ENCODE measurements around the gene C16orf87. TPM values are rescaled to one million over a fixed set of nuclear protein-coding genes. Genes with fewer than 3 reads are reported as not detected.
"Not testable (repeated sequence)": the region's sequence is repeated elsewhere in the genome, so short reads cannot be mapped to it uniquely, and the experiment has no call there.

Gene C16orf87
- total RNA-seq, 2 donors from 2014 or later, result 15.6 to 21.3 TPM

GRCh38 chr16:46796764-46797269 is 34.2 kb downstream of the C16orf87 start:
- Mint-ChIP-seq H3K36me3 (ENCODE audit: low read depth) (peaks cover 31% of the 10 kb centered on the region), H3K4me1 (no peaks in the 10 kb centered on the region), H3K27ac (no peak overlapping the region), H3K4me3 (no peak overlapping the region), H3K27me3 (no peaks in the 10 kb centered on the region), H3K9me3 (peaks cover 7% of the 10 kb centered on the region)
- no peak for ATAC-seq (replicated peaks)

- Mint-ChIP-seq H3K27ac (no peak overlapping the region), H3K27me3 (no peaks in the 10 kb centered on the region), H3K4me3 (no peak overlapping the region), H3K4me1 (no peaks in the 10 kb centered on the region), H3K36me3 (ENCODE audit: low read depth) (peaks cover 23% of the 10 kb centered on the region), H3K9me3 (peaks cover 7% of the 10 kb centered on the region)
- no peak for ATAC-seq (replicated peaks)
Observed at GRCh38 chr16:46793841-46794240, 37.1 kb downstream of the C16orf87 start.

- ATAC-seq (replicated peaks), result no peak
- no peaks in the 10 kb centered on the region for H3K27me3 Mint-ChIP-seq
- H3K36me3 Mint-ChIP-seq (ENCODE audit: low read depth), result peaks cover 4% of the 10 kb centered on the region
- H3K4me3 Mint-ChIP-seq, result peak overlapping the region; percentile 71
- H3K27ac Mint-ChIP-seq, result peak overlapping the region; percentile 12
- peaks cover 11% of the 10 kb centered on the region for H3K9me3 Mint-ChIP-seq
- H3K4me1 Mint-ChIP-seq, result peaks cover 3% of the 10 kb centered on the region
Observed at GRCh38 chr16:46790599-46791270, 40.2 kb downstream of the C16orf87 start.

- peaks cover 3% of the 10 kb centered on the region for H3K4me1 Mint-ChIP-seq
- peak overlapping the region; percentile 71 for H3K4me3 Mint-ChIP-seq
- no peaks in the 10 kb centered on the region for H3K36me3 Mint-ChIP-seq (ENCODE audit: low read depth)
- H3K9me3 Mint-ChIP-seq, result peaks cover 13% of the 10 kb centered on the region
- peak; percentile 97 for ATAC-seq (replicated peaks)
- no peaks in the 10 kb centered on the region for H3K27me3 Mint-ChIP-seq
- peak overlapping the region; percentile 12 for H3K27ac Mint-ChIP-seq
Observed at GRCh38 chr16:46789499-46790414, 41.2 kb downstream of the C16orf87 start.

GRCh38 chr16:46788891-46789474 is 42.0 kb downstream of the C16orf87 start:
- H3K27me3 Mint-ChIP-seq, result no peaks in the 10 kb centered on the region
- no peak for ATAC-seq (replicated peaks)
- peak overlapping the region; percentile 71 for H3K4me3 Mint-ChIP-seq
- no peak overlapping the region for H3K27ac Mint-ChIP-seq
- H3K4me1 Mint-ChIP-seq, result peaks cover 3% of the 10 kb centered on the region
- H3K36me3 Mint-ChIP-seq (ENCODE audit: low read depth), result no peaks in the 10 kb centered on the region
- peaks cover 10% of the 10 kb centered on the region for H3K9me3 Mint-ChIP-seq

- ATAC-seq (replicated peaks), result no peak
- H3K4me3 Mint-ChIP-seq, result no peak overlapping the region
- H3K27me3 Mint-ChIP-seq, result no peaks in the 10 kb centered on the region
- H3K36me3 Mint-ChIP-seq (ENCODE audit: low read depth), result no peaks in the 10 kb centered on the region
- no peak overlapping the region for H3K27ac Mint-ChIP-seq
- H3K4me1 Mint-ChIP-seq, result peaks cover 9% of the 10 kb centered on the region
- peaks cover 10% of the 10 kb centered on the region for H3K9me3 Mint-ChIP-seq
Observed at GRCh38 chr16:46787909-46788308, 43.1 kb downstream of the C16orf87 start.

GRCh38 chr16:46785076-46785845 is 45.7 kb downstream of the C16orf87 start:
- peaks cover 9% of the 10 kb centered on the region for H3K4me1 Mint-ChIP-seq
- H3K9me3 Mint-ChIP-seq, result peaks cover 10% of the 10 kb centered on the region
- H3K27me3 Mint-ChIP-seq, result no peaks in the 10 kb centered on the region
- no peak overlapping the region for H3K4me3 Mint-ChIP-seq
- no peak for ATAC-seq (replicated peaks)
- H3K27ac Mint-ChIP-seq, result no peak overlapping the region
- H3K36me3 Mint-ChIP-seq (ENCODE audit: low read depth), result no peaks in the 10 kb centered on the region

- H3K36me3 Mint-ChIP-seq (ENCODE audit: low read depth); H3K4me3 Mint-ChIP-seq; H3K27me3 Mint-ChIP-seq; H3K4me1 Mint-ChIP-seq; ATAC-seq (replicated peaks); H3K27ac Mint-ChIP-seq: not testable (repeated sequence)
- peaks cover 10% of the 10 kb centered on the region for H3K9me3 Mint-ChIP-seq
Observed at GRCh38 chr16:46784569-46784968, 46.4 kb downstream of the C16orf87 start.

- no peaks in the 10 kb centered on the region for H3K27me3 Mint-ChIP-seq
- ATAC-seq (replicated peaks), result peak; percentile 90
- peaks cover 10% of the 10 kb centered on the region for H3K9me3 Mint-ChIP-seq
- no peaks in the 10 kb centered on the region for H3K36me3 Mint-ChIP-seq (ENCODE audit: low read depth)
- peak overlapping the region; percentile 2 for H3K4me3 Mint-ChIP-seq
- peak overlapping the region; percentile 41 for H3K27ac Mint-ChIP-seq
- peaks cover 9% of the 10 kb centered on the region for H3K4me1 Mint-ChIP-seq
Observed at GRCh38 chr16:46783800-46784199, 47.2 kb downstream of the C16orf87 start.

GRCh38 chr16:46782320-46782719 is 48.7 kb downstream of the C16orf87 start:
- peaks cover 6% of the 10 kb centered on the region for H3K4me1 Mint-ChIP-seq
- ATAC-seq (replicated peaks), result no peak
- H3K4me3 Mint-ChIP-seq, result no peak overlapping the region
- H3K9me3 Mint-ChIP-seq, result peaks cover 10% of the 10 kb centered on the region
- H3K27ac Mint-ChIP-seq, result no peak overlapping the region
- no peaks in the 10 kb centered on the region for H3K27me3 Mint-ChIP-seq
- no peaks in the 10 kb centered on the region for H3K36me3 Mint-ChIP-seq (ENCODE audit: low read depth)

GRCh38 chr16:46777804-46778203 is 53.2 kb downstream of the C16orf87 start:
- Mint-ChIP-seq H3K36me3 (ENCODE audit: low read depth) (no peaks in the 10 kb centered on the region), H3K27me3 (no peaks in the 10 kb centered on the region), H3K9me3 (no peaks in the 10 kb centered on the region), H3K4me3 (no peak overlapping the region), H3K27ac (no peak overlapping the region), H3K4me1 (no peaks in the 10 kb centered on the region)
- no peak for ATAC-seq (replicated peaks)

- H3K27me3 Mint-ChIP-seq, result no peaks in the 10 kb centered on the region
- H3K4me1 Mint-ChIP-seq, result no peaks in the 10 kb centered on the region
- ATAC-seq (replicated peaks), result no peak
- no peaks in the 10 kb centered on the region for H3K36me3 Mint-ChIP-seq (ENCODE audit: low read depth)
- H3K4me3 Mint-ChIP-seq, result no peak overlapping the region
- H3K27ac Mint-ChIP-seq, result no peak overlapping the region
- no peaks in the 10 kb centered on the region for H3K9me3 Mint-ChIP-seq
Observed at GRCh38 chr16:46775214-46775613, 55.8 kb downstream of the C16orf87 start.

- Mint-ChIP-seq H3K4me1 (no peaks in the 10 kb centered on the region), H3K9me3 (no peaks in the 10 kb centered on the region), H3K27ac (no peak overlapping the region), H3K27me3 (no peaks in the 10 kb centered on the region), H3K4me3 (no peak overlapping the region), H3K36me3 (ENCODE audit: low read depth) (no peaks in the 10 kb centered on the region)
- no peak for ATAC-seq (replicated peaks)
Observed at GRCh38 chr16:46774743-46775177, 56.2 kb downstream of the C16orf87 start.

GRCh38 chr16:46772463-46772862 is 58.5 kb downstream of the C16orf87 start:
- no peaks in the 10 kb centered on the region for H3K4me1 Mint-ChIP-seq
- H3K9me3 Mint-ChIP-seq, result no peaks in the 10 kb centered on the region
- no peak for ATAC-seq (replicated peaks)
- H3K36me3 Mint-ChIP-seq (ENCODE audit: low read depth), result no peaks in the 10 kb centered on the region
- H3K27me3 Mint-ChIP-seq, result peaks cover under 1% of the 10 kb centered on the region
- H3K27ac Mint-ChIP-seq, result no peak overlapping the region
- H3K4me3 Mint-ChIP-seq, result no peak overlapping the region

All from activated T-helper 17 cell treated with anti-CD3 and anti-CD28 coated beads, Interleukin-2, amount 50 U/mL, for 72 hours (primary cell).